ENCODE results near the gene CDKL2.
"Not testable (repeated sequence)": the region's sequence is repeated elsewhere in the genome, so short reads cannot be mapped to it uniquely, and the experiment has no call there.

Gene CDKL2

GRCh38 chr4:75555294-75556164 is 74.8 kb downstream of the CDKL2 start, which contains the start of gene ODAPH:
Gene ODAPH, plus strand, starts transcription at chr4:75556066. Its CDS starts 17 bp downstream, at chr4:75556083.
- no peak for TF ChIP-seq Cebpa-rat (IDR thresholded peaks at IDR 0.05)
- Histone ChIP-seq H3K27me3 (no peaks in the 10 kb centered on the region), H3K27ac (no peak within 1 kb of the TSS), H3K4me2 (no peak within 1 kb of the TSS), H3K4me1 (no peaks in the 10 kb centered on the region), H3K36me3 (no peaks in the 10 kb centered on the region), H3K9ac (no peak within 1 kb of the TSS), H3K4me3 (no peak within 1 kb of the TSS), H3K9me3 (replicated peaks in 1 of 11) (no peaks in the 10 kb centered on the region), H4K20me1 (no peaks in the 10 kb centered on the region)

GRCh38 chr4:75552452-75552851 is 77.9 kb downstream of the CDKL2 start:
- no peaks in the 10 kb centered on the region for H3K27me3 ChIP-seq
- no peak overlapping the region for H3K4me3 ChIP-seq
- TF ChIP-seq Cebpa-rat (IDR thresholded peaks at IDR 0.05): no peak
- no peak overlapping the region for H3K27ac ChIP-seq
- no peak overlapping the region for H3K4me2 ChIP-seq
- H3K36me3 ChIP-seq: no peaks in the 10 kb centered on the region
- H3K9me3 ChIP-seq (replicated peaks in 1 of 11): no peaks in the 10 kb centered on the region
- no peaks in the 10 kb centered on the region for H4K20me1 ChIP-seq
- H3K4me1 ChIP-seq: peaks cover 0 to 9% (median 5%) of the 10 kb centered on the region in 10 experiments; a peak in 11 of 20 replicates
- no peak overlapping the region for H3K9ac ChIP-seq

- no peak overlapping the region for H3K9ac ChIP-seq
- peaks cover 0 to 19% (median 13%) of the 10 kb centered on the region in 11 experiments; a peak in 16 of 22 replicates for H3K36me3 ChIP-seq
- H3K4me2 ChIP-seq: no peak overlapping the region
- no peak for TF ChIP-seq Cebpa-rat (IDR thresholded peaks at IDR 0.05)
- H4K20me1 ChIP-seq: no peaks in the 10 kb centered on the region
- H3K27me3 ChIP-seq: no peaks in the 10 kb centered on the region
- H3K4me1 ChIP-seq: peaks cover 0 to 9% (median 5%) of the 10 kb centered on the region in 10 experiments; a peak in 11 of 20 replicates
- no peaks in the 10 kb centered on the region for H3K9me3 ChIP-seq (replicated peaks in 1 of 11)
- no peak overlapping the region for H3K4me3 ChIP-seq
- H3K27ac ChIP-seq: no peak overlapping the region
Measured at GRCh38 chr4:75549019-75549418, 81.3 kb downstream of the CDKL2 start.

GRCh38 chr4:75547647-75548387 is 82.5 kb downstream of the CDKL2 start:
- no peaks in the 10 kb centered on the region for H3K9me3 ChIP-seq (replicated peaks in 1 of 11)
- H3K9ac ChIP-seq: no peak overlapping the region
- peaks cover 0 to 29% (median 17%) of the 10 kb centered on the region in 11 experiments; a peak in 16 of 22 replicates for H3K36me3 ChIP-seq
- no peaks in the 10 kb centered on the region for H3K27me3 ChIP-seq
- H3K4me1 ChIP-seq: peaks cover 0 to 9% (median 5%) of the 10 kb centered on the region in 10 experiments; a peak in 11 of 20 replicates
- H4K20me1 ChIP-seq: no peaks in the 10 kb centered on the region
- no peak overlapping the region for H3K27ac ChIP-seq
- no peak for TF ChIP-seq Cebpa-rat (IDR thresholded peaks at IDR 0.05)
- H3K4me2 ChIP-seq: peak overlapping the region in 4 of 11 experiments; percentile 0 to 37 (median 18); a peak in 7 of 22 replicates
- H3K4me3 ChIP-seq: no peak overlapping the region

GRCh38 chr4:75545526-75545925 is 84.8 kb downstream of the CDKL2 start:
- H3K27ac ChIP-seq: no peak overlapping the region
- no peaks in the 10 kb centered on the region for H4K20me1 ChIP-seq
- no peak for TF ChIP-seq Cebpa-rat (IDR thresholded peaks at IDR 0.05)
- H3K9me3 ChIP-seq (replicated peaks in 1 of 11): no peaks in the 10 kb centered on the region
- peaks cover 0 to 9% (median 5%) of the 10 kb centered on the region in 10 experiments; a peak in 11 of 20 replicates for H3K4me1 ChIP-seq
- H3K36me3 ChIP-seq: peaks cover 5 to 42% (median 21%) of the 10 kb centered on the region in 11 experiments; a peak in 17 of 22 replicates
- no peak overlapping the region for H3K4me3 ChIP-seq
- no peaks in the 10 kb centered on the region for H3K27me3 ChIP-seq
- H3K9ac ChIP-seq: no peak overlapping the region
- no peak overlapping the region for H3K4me2 ChIP-seq

GRCh38 chr4:75544870-75545269 is 85.5 kb downstream of the CDKL2 start:
- Histone ChIP-seq H3K27me3 (no peaks in the 10 kb centered on the region), H3K9me3 (replicated peaks in 1 of 11) (no peaks in the 10 kb centered on the region), H3K4me3 (no peak overlapping the region), H4K20me1 (no peaks in the 10 kb centered on the region), H3K27ac (no peak overlapping the region), H3K9ac (no peak overlapping the region), H3K4me2 (no peak overlapping the region), H3K4me1 (peaks cover 0 to 9% (median 5%) of the 10 kb centered on the region in 10 experiments; a peak in 11 of 20 replicates), H3K36me3 (peaks cover 5 to 49% (median 21%) of the 10 kb centered on the region in 11 experiments; a peak in 17 of 22 replicates)
- TF ChIP-seq Cebpa-rat (IDR thresholded peaks at IDR 0.05): no peak

GRCh38 chr4:75544220-75544619 is 86.1 kb downstream of the CDKL2 start:
- H3K27me3 ChIP-seq; H3K27ac ChIP-seq; H4K20me1 ChIP-seq; H3K4me1 ChIP-seq; H3K9ac ChIP-seq; H3K4me3 ChIP-seq; H3K9me3 ChIP-seq (replicated peaks in 1 of 11); H3K4me2 ChIP-seq: not testable (repeated sequence)
- peaks cover 5 to 55% (median 25%) of the 10 kb centered on the region in 11 experiments; a peak in 17 of 22 replicates for H3K36me3 ChIP-seq

GRCh38 chr4:75542824-75543223 is 87.5 kb downstream of the CDKL2 start:
- Histone ChIP-seq H3K27me3 (no peaks in the 10 kb centered on the region), H3K4me1 (peaks cover 0 to 3% (median under 1%) of the 10 kb centered on the region in 10 experiments; a peak in 11 of 20 replicates), H3K9ac (no peak overlapping the region), H3K4me2 (no peak overlapping the region), H3K36me3 (peaks cover 5 to 62% (median 25%) of the 10 kb centered on the region in 11 experiments; a peak in 17 of 22 replicates), H3K9me3 (replicated peaks in 1 of 11) (peaks cover 0 to 2% (median 0%) of the 10 kb centered on the region in 11 experiments; a peak in 1 of 22 replicates), H4K20me1 (no peaks in the 10 kb centered on the region), H3K4me3 (no peak overlapping the region), H3K27ac (no peak overlapping the region)
- TF ChIP-seq Cebpa-rat (IDR thresholded peaks at IDR 0.05): no peak

GRCh38 chr4:75537308-75537707 is 93.0 kb downstream of the CDKL2 start:
- peaks cover 34 to 46% (median 40%) of the 10 kb centered on the region in 11 experiments for H3K9me3 ChIP-seq (replicated peaks in 1 of 11)
- H3K27me3 ChIP-seq, H3K4me2 ChIP-seq, H4K20me1 ChIP-seq, H3K4me1 ChIP-seq, H3K4me3 ChIP-seq, H3K9ac ChIP-seq, H3K27ac ChIP-seq: not testable (repeated sequence)
- peaks cover 15 to 58% (median 37%) of the 10 kb centered on the region in 11 experiments for H3K36me3 ChIP-seq

- H3K9ac ChIP-seq, H4K20me1 ChIP-seq, H3K4me2 ChIP-seq, H3K27me3 ChIP-seq, H3K27ac ChIP-seq, H3K4me1 ChIP-seq, H3K4me3 ChIP-seq: not testable (repeated sequence)
- Histone ChIP-seq H3K36me3 (peaks cover 46 to 78% (median 62%) of the 10 kb centered on the region in 11 experiments), H3K9me3 (replicated peaks in 1 of 11) (peaks cover 55 to 69% (median 60%) of the 10 kb centered on the region in 11 experiments)
Measured at GRCh38 chr4:75533926-75534325, 96.4 kb downstream of the CDKL2 start.

GRCh38 chr4:75533339-75533887 is 96.9 kb downstream of the CDKL2 start:
- H3K36me3 ChIP-seq: peaks cover 51 to 78% (median 63%) of the 10 kb centered on the region in 11 experiments
- not testable (repeated sequence) for H3K27ac ChIP-seq, H4K20me1 ChIP-seq, H3K9ac ChIP-seq, H3K27me3 ChIP-seq, H3K4me2 ChIP-seq, H3K4me3 ChIP-seq, H3K4me1 ChIP-seq
- H3K9me3 ChIP-seq (replicated peaks in 1 of 11): peaks cover 55 to 69% (median 60%) of the 10 kb centered on the region in 11 experiments

GRCh38 chr4:75531536-75532143 is 98.7 kb downstream of the CDKL2 start:
- not testable (repeated sequence) for H3K4me3 ChIP-seq, H3K27me3 ChIP-seq, H3K4me1 ChIP-seq, H3K9ac ChIP-seq, H4K20me1 ChIP-seq, H3K27ac ChIP-seq, H3K4me2 ChIP-seq
- peaks cover 51 to 60% (median 55%) of the 10 kb centered on the region in 11 experiments for H3K9me3 ChIP-seq (replicated peaks in 1 of 11)
- H3K36me3 ChIP-seq: peaks cover 67 to 84% (median 75%) of the 10 kb centered on the region in 11 experiments

All from BLaER1 treated with 17β-estradiol and CSF1 and Interleukin-3, amounts not matched to agents 10 nM and 100 nM (cell line).